Effector CD8-positive, alpha-beta T cell (primary cell): ENCODE measurements around the gene ITGB7.

Experiments used
- DNase-seq: peaks from one replicate; lab custom pipeline; 2025; lab: John Stamatoyannopoulos, UW

The ITGB7 gene

DNA sequence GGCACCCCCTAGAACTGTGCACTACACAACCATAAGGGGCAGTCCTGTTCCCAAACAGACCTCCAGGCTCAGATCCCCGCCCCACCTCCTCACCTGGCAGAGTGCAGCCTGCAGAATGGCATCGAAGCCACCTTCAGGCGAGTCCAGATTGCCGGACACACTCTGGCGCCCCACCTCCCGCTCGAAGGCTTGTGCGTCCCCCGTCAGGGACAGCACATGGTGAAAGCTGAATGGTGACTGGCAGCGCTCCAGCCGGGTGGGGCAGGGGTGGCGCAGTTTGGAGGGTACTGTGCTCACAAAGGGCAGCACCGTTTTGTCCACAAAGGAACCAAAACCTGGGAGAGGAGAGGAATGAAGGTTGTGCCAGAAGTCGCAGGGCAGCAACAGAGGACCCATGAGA is 10.6 kb downstream of the ITGB7 start:
- DNase-seq, result no peak

DNA sequence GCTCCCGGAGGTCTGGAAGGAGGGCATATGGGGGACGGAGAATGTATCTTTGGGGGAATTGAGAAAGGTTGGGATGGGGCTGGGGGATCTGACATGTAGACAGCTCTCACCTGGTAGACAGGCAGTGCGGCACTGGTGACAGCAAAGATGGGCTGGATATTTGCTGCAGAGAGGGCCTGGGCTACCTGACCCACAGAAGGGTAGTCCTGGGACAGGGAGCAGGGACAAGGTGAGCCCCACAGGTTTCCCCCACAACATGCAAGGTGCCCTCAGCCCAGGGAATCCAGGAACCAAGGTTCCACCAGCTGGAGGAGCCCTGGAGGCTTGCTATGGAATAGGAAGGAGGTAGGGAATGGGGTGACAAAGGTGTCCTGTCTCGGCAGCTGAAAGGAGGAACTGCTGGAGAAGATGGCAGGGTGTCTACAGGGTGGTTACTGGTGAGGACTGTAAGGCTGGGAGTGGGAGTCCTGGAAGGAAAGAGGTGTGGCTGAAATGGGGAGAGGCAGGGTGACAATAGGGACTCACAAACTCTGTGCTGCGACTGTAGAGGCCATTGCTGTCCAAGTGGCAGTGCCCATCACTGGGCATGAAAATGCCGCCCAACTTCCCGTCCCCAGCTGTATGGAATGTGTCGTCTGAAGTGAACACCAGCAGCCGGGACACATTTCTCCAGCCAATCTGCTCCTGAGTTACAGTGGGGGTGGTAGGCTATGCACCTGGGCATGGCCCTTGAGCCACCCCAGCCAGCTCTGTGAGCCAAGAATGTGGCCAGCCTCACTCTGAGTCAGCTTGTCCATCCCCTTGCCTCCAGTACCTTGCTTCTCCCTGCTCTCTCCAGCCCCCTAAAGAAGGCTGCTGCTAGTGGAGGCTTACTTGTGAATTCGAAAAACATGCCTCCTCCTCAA is 11.3 kb downstream of the ITGB7 start:
- no peak for DNase-seq

- no peak for DNase-seq
Observed at GRCh38 chr12:53194973-53195372, 12.1 kb downstream of the ITGB7 start.

- no peak for DNase-seq
Observed at GRCh38 chr12:53193985-53194716, 12.9 kb downstream of the ITGB7 start.

GRCh38 chr12:53193040-53193439 is 14.0 kb downstream of the ITGB7 start:
- no peak for DNase-seq

GRCh38 chr12:53192531-53193021 is 14.5 kb downstream of the ITGB7 start:
- DNase-seq, result no peak

DNA sequence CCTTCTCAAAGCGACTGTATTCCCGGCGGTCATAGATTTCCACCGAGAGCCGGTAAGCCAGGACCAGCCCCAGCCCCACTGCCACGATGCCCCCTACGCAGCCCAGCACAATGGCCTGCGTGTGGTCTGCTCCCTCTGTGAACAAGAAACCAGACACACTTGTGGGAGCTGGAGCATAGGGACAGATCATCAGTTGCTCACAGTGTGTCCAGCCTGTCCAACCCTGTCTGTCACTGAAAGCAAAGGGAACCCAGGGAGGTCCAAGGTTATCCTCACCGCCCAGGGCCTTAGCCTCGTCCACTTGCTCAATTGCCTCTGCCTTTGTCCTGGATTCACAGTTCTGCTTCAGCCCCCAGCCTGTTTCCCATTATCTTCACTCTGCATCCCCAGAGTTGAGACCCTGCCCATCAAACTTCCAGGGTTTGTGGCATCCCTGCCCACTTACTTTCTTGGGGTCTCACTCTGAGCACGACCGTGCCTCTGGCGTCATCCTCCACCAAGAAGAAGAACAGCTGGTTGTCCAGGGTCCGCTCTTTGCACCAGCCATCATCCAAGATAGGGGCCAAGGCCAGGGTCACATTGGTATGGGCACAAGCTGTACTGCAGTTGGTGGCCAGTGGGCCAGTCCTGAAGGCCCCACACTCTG is 15.0 kb downstream of the ITGB7 start:
- no peak for DNase-seq

DNA sequence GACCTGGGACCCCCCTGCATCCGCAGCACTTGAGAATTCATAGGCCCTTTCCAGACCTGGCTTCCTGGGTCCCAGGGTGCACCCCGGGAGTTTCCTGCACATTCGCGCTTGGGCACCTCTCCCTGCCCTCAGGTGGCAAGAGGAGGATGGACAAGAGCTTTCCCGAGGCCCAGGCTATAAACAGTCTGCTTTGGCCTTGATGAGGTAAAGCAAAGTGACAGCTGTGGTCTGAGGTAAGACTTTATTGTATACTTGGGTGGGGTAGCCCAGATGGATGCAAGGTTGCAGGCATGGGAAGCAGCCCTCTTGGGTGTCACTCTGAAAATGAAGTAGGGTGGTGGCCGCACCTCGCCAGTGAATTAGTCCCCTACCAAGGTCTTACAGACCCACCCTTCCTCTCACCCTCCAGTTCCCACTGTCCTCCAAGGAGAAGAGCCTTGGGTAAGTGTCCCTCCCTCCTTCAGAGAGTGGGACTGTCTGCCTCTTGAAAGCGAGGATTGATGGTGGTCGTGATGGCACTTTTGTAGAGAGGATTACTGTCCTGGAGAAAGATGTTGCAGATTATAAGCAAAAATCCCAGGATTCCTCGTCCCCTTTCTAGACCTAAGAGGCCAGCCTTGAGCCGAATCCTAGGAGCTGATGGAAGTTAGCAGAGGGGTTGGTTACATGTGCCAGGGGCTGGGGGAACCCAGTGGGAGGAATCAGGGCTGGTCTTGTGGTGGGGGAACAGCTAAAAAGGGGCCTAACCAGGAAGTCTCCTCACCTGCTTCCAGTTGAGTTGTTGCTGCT is 15.8 kb downstream of the ITGB7 start:
- no peak for DNase-seq

- peak; percentile 34 for DNase-seq
Observed at GRCh38 chr12:53190108-53190729, 16.8 kb downstream of the ITGB7 start.

DNA sequence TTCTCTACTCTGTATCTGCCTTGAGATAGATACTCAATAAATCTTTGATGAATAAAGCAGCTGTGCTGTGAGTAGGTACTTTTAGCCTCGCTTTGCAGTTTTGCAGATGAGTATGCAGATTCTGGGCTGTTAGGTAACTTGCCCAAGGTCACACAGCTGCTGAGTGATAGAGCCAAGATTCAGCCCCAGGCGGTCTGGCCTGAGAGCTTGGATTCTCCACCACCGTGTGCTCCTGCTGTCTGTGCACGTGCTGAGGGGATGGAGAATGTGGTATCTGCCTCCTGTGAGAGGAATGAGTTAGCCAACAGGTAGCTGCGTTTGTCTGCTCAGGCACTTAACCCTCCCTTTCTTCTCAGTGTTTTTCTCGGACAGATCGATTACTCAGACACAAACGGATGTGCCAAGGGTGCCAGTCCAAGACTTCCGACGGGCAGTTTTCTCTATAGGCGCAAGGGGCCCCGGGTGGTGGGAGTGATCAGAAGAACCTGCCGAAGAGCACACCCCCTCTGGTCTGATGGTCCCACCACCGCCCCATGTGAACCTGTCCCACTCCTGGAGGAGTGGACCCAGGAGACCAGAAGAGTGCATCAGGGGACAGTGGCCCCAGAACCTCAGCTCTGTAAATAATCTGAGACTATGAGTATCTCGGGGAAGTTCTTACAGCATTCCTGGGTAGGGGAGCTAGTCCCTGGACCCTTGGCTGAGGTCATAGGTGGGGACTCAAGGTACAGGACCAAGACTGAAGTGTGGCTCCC is 19.7 kb downstream of the ITGB7 start:
- DNase-seq, result no peak

DNA sequence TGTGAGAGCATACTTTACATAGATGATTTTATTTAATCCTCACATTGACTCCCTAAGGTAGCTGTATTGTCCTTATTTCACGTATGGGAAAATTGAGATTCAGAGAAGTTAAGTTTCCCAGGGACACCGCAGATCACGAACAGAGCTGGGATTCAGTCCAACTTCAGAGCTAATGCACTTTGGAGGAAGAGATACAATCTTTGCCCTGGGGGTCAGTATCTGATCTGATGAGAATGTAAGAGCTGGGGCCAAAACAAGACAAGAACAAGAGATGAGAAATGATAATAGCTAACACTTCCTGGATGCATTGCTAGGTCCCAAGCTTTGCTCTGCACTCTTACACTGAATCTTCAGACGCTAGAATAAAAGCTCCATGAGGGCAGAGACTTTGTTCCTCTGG is 20.3 kb downstream of the ITGB7 start:
- DNase-seq, result no peak

GRCh38 chr12:53185582-53186153 is 21.4 kb downstream of the ITGB7 start:
- no peak for DNase-seq

DNA sequence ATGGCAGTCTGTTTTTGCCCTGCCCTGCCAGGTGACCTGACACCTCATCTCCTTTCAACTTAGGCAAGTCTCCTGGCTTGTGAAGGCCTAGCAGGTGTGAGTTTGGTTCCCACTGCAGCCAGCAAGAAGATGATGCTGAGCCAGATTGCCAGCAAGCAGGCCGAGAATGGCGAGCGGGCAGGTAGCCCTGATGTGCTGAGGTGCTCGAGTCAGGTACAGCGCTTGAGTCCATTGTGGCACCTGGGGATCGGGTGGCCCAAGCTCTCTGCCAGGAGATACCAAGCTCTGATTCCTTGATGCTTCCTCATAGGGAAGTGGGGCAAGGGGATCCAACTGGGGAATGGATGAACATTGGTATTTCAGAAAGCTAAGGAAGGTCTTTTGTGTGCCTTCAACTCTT is 22.2 kb downstream of the ITGB7 start:
- DNase-seq, result no peak

DNA sequence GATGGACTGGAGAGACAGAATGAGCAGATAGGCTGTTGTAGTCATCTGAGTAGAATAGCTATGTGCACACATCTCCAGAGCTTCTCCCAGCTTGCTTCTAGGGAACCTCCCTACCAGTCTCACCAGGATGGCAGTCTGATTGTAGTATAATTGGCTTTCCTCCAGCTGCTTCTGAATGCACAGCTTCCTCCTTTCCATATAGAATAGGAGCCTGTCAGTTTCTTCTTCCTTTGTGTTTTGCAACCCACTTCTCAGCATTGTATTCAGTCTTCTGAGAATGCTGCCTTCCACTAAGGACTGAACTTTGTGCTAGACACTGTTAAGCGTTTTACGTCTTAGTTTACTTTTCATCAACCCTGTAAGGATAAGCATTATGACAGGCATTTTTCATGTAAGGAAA is 24.1 kb downstream of the ITGB7 start:
- DNase-seq, result no peak

DNA sequence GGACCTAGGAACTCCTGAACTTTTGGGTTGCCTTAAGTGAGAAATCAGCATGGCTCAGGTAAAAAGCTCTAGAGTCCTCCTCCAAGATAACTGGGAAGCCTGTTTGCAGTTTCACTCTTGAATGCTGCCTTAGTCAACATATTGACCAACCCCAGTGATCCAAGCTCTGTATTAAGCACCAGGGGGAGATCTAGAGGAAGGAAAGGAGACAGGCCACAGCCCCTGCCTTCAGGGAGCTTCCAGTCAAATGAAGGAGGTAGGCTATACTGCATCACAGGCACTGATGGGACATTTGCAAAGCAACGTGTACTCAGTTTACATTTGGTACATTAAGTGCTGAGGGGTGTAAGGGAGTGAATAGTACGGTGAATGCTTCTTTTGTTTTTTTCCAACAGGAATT is 25.1 kb downstream of the ITGB7 start:
- DNase-seq, result no peak

DNA sequence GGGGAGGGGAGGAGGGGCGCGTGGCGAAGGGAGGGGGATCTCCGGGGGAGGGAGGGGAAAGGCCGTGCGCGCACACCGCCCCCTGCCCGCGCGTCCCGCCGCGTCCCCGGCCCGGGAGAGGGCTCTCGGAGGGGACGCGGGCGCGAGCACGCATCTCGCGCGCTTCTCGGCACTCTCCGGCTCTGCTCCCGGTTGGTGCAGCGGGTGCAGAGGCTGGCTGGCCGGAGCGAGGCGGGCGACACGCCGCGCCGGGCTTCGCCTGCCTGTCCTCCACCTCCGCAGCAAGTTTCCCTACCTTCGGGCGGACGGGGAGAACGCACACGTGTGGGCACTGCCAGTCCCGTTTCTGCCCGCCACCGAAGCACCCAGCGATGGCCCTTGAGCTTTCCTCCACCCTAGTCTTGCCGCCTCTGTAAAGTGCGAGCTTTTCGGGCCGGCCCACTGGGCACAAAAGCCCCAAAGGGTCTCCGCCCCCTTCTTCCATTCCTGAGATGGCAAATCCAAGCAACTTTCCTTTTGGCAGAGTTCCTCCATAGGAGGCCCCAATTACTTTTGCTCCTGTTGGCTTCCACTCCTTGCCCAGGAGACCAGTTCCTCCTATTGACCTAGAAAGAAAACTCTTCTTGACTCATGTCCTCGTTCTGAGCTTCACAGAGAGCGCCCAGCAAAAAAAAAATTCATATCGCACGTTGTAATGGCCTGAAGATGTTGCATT is 26.0 kb downstream of the ITGB7 start:
- DNase-seq, result peak; percentile 76

DNA sequence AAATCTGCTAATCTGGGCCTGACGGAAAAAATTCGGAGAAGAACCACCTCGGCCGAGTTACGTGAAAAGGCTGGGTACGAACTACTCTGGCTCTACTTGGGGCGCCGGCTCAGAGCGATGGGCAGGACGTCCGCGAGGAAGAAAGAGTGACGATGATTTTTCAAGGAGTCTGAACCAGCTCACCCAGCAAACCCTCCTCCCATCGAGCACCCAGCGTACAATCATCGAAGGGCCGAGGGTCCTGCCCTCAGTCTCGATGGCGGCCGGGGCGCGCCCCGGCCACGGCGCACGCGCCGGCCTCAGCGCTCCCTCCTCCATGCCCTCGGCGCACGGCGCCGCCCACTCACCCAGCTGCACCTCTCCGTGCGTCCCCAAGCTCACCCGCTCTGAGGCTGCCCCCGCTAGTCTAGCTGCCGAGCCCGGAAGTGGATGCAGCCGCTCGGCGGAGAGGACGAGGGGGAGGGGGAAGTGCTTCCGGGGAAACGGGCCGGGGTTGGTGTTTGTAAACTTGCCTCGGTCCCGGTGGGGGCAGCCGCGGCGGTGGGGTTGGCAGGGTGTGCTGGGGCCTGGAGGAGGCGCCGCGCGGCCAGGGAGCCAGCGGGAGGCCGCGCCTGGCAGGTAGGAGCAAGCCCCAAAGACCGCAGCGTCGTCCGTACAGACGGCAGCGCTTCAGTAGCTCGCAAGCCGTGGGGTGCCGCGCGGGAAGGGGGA is 26.7 kb downstream of the ITGB7 start, which contains the start of the genes CSAD and ZNF740:
Gene CSAD (minus strand): TSS at position 706 of the 711 bp plus-strand sequence. CDS start 7,455 bp downstream, outside the sequence.
Gene ZNF740 (plus strand): TSS at position 503 of the 711 bp plus-strand sequence. CDS start 1,262 bp downstream, outside the sequence.
- peak; percentile 93 for DNase-seq

GRCh38 chr12:53179687-53180219 is 27.3 kb downstream of the ITGB7 start:
- no peak for DNase-seq
